WTC11 (cell line): ENCODE data around the gene NPAS2. TPM values are rescaled to one million over a fixed set of nuclear protein-coding genes. Genes with fewer than 3 reads are reported as not detected.

ENCODE experiments used
- ATAC-seq: fragments of 200-7000 bp; cut with Tn5 transposase; 2 replicates; pipeline ENCODE4 v1.10.0; 2021; ENCODE audit warnings: mild to moderate bottlenecking, moderate library complexity
- CTCF ChIA-PET: fragments of 300-600 bp; sonication (Branson Sonifier 250); formaldehyde crosslinking; loops from one replicate; lab custom pipeline; 2021; ENCODE audit warnings: antibody characterized with exemption; lab: Charles Lee
- POLR2A ChIA-PET: fragments of 350-600 bp; sonication (Branson Sonifier 250); formaldehyde crosslinking; loops from one replicate; lab custom pipeline; 2021; ENCODE audit warnings: antibody characterized with exemption; lab: Charles Lee
- DNase-seq: peaks from one replicate; pipeline ENCODE4 v3.0.0; 2021; ENCODE audit warnings: low spot score
- H3K27ac Mint-ChIP-seq: 2 replicates; pipeline ENCODE4 v1.8.0; 2021; ENCODE audit warnings: mixed read lengths
- H3K27me3 Mint-ChIP-seq: 2 replicates; pipeline ENCODE4 v1.8.0; 2021; ENCODE audit warnings: low read depth, mild to moderate bottlenecking, moderate library complexity, mixed read lengths
- H3K36me3 Mint-ChIP-seq: 2 replicates; pipeline ENCODE4 v1.8.0; 2021; ENCODE audit warnings: mixed read lengths
- H3K4me1 Mint-ChIP-seq: 2 replicates; pipeline ENCODE4 v1.8.0; 2022; ENCODE audit warnings: mixed read lengths
- H3K4me3 Mint-ChIP-seq: 2 replicates; pipeline ENCODE4 v1.8.0; 2021; ENCODE audit warnings: mild to moderate bottlenecking, moderate library complexity, mixed read lengths
- H3K9me3 Mint-ChIP-seq: 2 replicates; pipeline ENCODE4 v1.8.0; 2021; ENCODE audit warnings: mixed read lengths
- AFF4 ChIP-seq: sonication (generic); formaldehyde crosslinking; IDR thresholded peaks from 2 replicates; pipeline ENCODE4 v1.8.1; 2023; ENCODE audit warnings: mild to moderate bottlenecking, missing genetic modification reagents, borderline replicate concordance
- ATF6 ChIP-seq: sonication (generic); formaldehyde crosslinking; IDR thresholded peaks from 2 replicates; pipeline ENCODE4 v1.8.1; 2023; ENCODE audit warnings: mild to moderate bottlenecking, missing genetic modification reagents
- CDX4 ChIP-seq: fragments of 250-450 bp; sonication (Bioruptor Pico); IDR thresholded peaks from 2 replicates; pipeline ENCODE4 v1.9.0; 2021; ENCODE audit warnings: moderate library complexity, mild to moderate bottlenecking, inconsistent platforms, borderline replicate concordance
- CREM ChIP-seq: sonication (generic); formaldehyde crosslinking; IDR thresholded peaks from 2 replicates; pipeline ENCODE4 v1.8.1; 2022; ENCODE audit warnings: mild to moderate bottlenecking, missing genetic modification reagents, moderate library complexity
- E2F5 ChIP-seq: sonication (generic); formaldehyde crosslinking; IDR thresholded peaks from 2 replicates; pipeline ENCODE4 v1.8.1; 2022; ENCODE audit warnings: mild to moderate bottlenecking, moderate library complexity, missing genetic modification reagents
- FOXP1 ChIP-seq: sonication (generic); formaldehyde crosslinking; IDR thresholded peaks from 2 replicates; pipeline ENCODE4 v1.8.0; 2022; ENCODE audit warnings: missing genetic modification reagents, mild to moderate bottlenecking, moderate library complexity, borderline replicate concordance
- FOXP4 ChIP-seq: sonication (generic); formaldehyde crosslinking; IDR thresholded peaks from 2 replicates; pipeline ENCODE4 v1.8.0; 2022; ENCODE audit warnings: mild to moderate bottlenecking, missing genetic modification reagents
- GABPB1 ChIP-seq: sonication (generic); formaldehyde crosslinking; IDR thresholded peaks from 2 replicates; pipeline ENCODE4 v1.8.1; 2023; ENCODE audit warnings: mild to moderate bottlenecking, missing genetic modification reagents
- JAZF1 ChIP-seq: fragments of 250-450 bp; sonication (Bioruptor Pico); IDR thresholded peaks from 2 replicates; pipeline ENCODE4 v1.9.0; 2021; ENCODE audit warnings: moderate library complexity, mild to moderate bottlenecking, inconsistent platforms
- MYBL2 ChIP-seq: sonication (generic); formaldehyde crosslinking; IDR thresholded peaks from 2 replicates; pipeline ENCODE4 v1.8.1; 2023; ENCODE audit warnings: mild to moderate bottlenecking, moderate library complexity, missing genetic modification reagents
- NR3C1 ChIP-seq: sonication (generic); formaldehyde crosslinking; conservative IDR thresholded peaks from 2 replicates; pipeline ENCODE4 v1.8.1; 2023; ENCODE audit warnings: low read depth, mild to moderate bottlenecking, missing genetic modification reagents
- SMAD3 ChIP-seq: sonication (generic); formaldehyde crosslinking; IDR thresholded peaks from 2 replicates; pipeline ENCODE4 v1.8.0; 2022; ENCODE audit warnings: missing genetic modification reagents, mild to moderate bottlenecking, borderline replicate concordance
- USF1 ChIP-seq: sonication (generic); formaldehyde crosslinking; IDR thresholded peaks from 2 replicates; pipeline ENCODE4 v1.8.0; 2022; ENCODE audit warnings: mild to moderate bottlenecking, missing genetic modification reagents
- total RNA-seq: library from RNA; stranded (reverse); gene quantifications from 3 replicates; pipeline ENCODE4 v1.2.3, GENCODE V29; 2021

The NPAS2 gene
- total RNA-seq, 1 experiment from 2014 or later, result 2.6 TPM

- DNase-seq, result no peak
- Mint-ChIP-seq H3K9me3 (no peaks in the 10 kb centered on the region), H3K4me1 (peaks cover 10% of the 10 kb centered on the region), H3K4me3 (no peak overlapping the region), H3K27me3 (no peaks in the 10 kb centered on the region), H3K36me3 (no peaks in the 10 kb centered on the region), H3K27ac (no peak overlapping the region)
- ChIA-PET POLR2A (no interaction called here), CTCF (interaction anchor here (0.6 to 1.0 kb wide), 2 partner anchors 8 to 1379 kb away, joined by 4 read pairs; no protein-coding TSS in a partner anchor)
- no peak for TF ChIP-seq SMAD3
- no peak for TF ChIP-seq MYBL2 (CRISPR knock-in tag)
- no peak for TF ChIP-seq FOXP1 (CRISPR knock-in tag)
- TF ChIP-seq CDX4 (CRISPR knock-in tag), result no peak
- no peak for TF ChIP-seq ATF6
- no peak for TF ChIP-seq JAZF1
- no peak for TF ChIP-seq FOXP4 (CRISPR knock-in tag)
- TF ChIP-seq CREM, result no peak
- ATAC-seq, result no peak
These were observed 156.9 kb downstream of the NPAS2 start for GRCh38 chr2:100976645-100977391.

- ATAC-seq, result no peak
- peaks cover 17% of the 10 kb centered on the region for H3K4me1 Mint-ChIP-seq
- TF ChIP-seq E2F5 (no peak), FOXP1 (CRISPR knock-in tag) (no peak), GABPB1 (no peak), AFF4 (CRISPR knock-in tag) (no peak), NR3C1 (CRISPR knock-in tag) (no peak), USF1 (CRISPR knock-in tag) (no peak)
- POLR2A ChIA-PET, result no interaction called here
- H3K27ac Mint-ChIP-seq, result no peak overlapping the region
- no peak overlapping the region for H3K4me3 Mint-ChIP-seq
- no peaks in the 10 kb centered on the region for H3K36me3 Mint-ChIP-seq
- CTCF ChIA-PET, result no interaction called here
- no peak for DNase-seq
- H3K9me3 Mint-ChIP-seq, result no peaks in the 10 kb centered on the region
- H3K27me3 Mint-ChIP-seq, result no peaks in the 10 kb centered on the region
These were observed 157.6 kb downstream of the NPAS2 start for GRCh38 chr2:100977511-100977910.
